GM13977 (cell line): Measurements from ENCODE around the gene CELF6.

Source experiments
- DNase-seq: peaks from one replicate; pipeline ENCODE4 v3.0.0; 2012; ENCODE audit warnings: low spot score
- in situ Hi-C: fragments of 300-500 bp; cut with MboI; formaldehyde crosslinking; loops from one replicate; pipeline ENCODE4 v1.12.0; 2022; ENCODE audit warnings: low sequenced_read_pairs, low pct_unique_long_range_greater_than_20kb, mixed read lengths, inconsistent platforms; ENCODE audit not compliant: unreplicated experiment
- TF ChIP-seq, protein P1 (sequence below): IDR thresholded peaks from 2 replicates; pipeline ENCODE4 v1.5.1; 2012; ENCODE audit warnings: mild to moderate bottlenecking, control low read depth; ENCODE audit not compliant: insufficient read depth; ENCODE audit errors: extremely low read depth, missing control alignments

The CELF6 gene

DNA sequence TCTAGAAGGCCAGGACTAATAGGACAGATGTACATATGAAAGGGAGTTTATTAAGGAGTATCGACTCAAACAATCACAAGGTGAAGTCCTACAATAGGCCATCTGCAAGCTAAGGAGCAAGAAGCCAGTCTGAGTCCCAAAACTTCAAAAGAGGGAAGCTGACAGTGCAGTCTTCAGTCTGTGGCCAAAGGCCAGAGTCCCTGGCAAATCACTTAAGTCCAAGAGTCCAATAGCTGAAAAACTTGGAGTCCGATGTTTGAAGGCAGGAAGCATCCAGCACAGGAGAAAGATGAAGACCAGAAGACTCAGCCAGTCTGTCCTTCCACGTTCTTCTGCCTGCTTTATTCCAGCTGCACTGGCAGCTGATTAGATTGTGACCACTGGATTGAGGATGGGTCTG is 11.1 kb upstream of the CELF6 start:
- in situ Hi-C loops = no loop called here
- DNase-seq = no peak
- TF ChIP-seq, protein P1, sequence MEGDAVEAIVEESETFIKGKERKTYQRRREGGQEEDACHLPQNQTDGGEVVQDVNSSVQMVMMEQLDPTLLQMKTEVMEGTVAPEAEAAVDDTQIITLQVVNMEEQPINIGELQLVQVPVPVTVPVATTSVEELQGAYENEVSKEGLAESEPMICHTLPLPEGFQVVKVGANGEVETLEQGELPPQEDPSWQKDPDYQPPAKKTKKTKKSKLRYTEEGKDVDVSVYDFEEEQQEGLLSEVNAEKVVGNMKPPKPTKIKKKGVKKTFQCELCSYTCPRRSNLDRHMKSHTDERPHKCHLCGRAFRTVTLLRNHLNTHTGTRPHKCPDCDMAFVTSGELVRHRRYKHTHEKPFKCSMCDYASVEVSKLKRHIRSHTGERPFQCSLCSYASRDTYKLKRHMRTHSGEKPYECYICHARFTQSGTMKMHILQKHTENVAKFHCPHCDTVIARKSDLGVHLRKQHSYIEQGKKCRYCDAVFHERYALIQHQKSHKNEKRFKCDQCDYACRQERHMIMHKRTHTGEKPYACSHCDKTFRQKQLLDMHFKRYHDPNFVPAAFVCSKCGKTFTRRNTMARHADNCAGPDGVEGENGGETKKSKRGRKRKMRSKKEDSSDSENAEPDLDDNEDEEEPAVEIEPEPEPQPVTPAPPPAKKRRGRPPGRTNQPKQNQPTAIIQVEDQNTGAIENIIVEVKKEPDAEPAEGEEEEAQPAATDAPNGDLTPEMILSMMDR = no peak

DNA sequence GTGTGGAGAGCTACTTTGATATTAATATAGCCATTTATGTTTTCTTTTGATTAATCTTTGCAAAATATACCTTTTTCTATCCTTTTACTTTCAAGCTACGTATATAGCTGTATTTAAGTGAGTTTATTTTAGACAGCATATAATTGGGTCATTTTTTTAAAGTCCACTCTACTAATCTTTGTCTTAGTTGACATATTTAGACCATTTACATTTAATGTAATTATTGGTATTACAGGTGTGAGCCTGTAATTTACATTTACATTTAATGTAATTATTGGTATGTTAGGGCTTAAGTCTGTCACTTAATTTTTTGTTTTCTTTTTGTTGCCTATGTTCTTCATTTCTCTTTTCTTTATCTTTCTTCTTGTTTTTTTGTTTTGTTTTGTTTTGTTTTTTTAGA is 3.8 kb upstream of the CELF6 start:
- DNase-seq = no peak
- TF ChIP-seq, protein P1 = no peak
- in situ Hi-C loops = no loop called here

DNA sequence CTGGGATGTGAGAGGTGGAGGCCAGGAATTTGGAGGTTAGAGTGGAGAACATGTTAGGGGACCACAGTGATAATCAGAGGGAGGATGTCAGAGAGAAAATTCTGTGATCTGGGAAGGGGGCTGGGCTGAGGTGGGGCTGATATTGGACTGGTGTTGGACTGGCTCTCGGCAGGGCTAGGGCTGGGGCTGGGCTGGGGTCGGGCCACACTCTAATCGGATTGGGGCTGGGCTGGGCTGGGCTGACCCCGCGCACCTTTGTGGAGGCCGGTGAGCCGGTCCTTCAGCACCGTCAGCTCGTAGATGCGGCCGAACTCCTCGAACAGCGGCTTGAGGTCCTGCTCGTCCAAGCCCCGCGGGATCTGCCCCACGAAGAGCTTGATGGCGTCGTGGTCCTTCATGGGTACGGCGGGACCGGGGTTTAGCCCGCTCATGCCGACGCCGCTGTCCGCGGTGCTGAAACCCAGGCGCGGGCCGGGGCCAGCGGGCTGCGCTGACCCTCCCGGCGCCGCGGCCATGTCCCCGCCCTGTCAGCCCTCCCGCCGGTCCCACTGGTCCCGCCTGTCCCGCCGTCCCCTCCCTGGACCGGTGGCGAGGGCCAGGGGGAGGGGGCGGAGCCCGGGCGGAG is 485 bp downstream of the CELF6 start:
- TF ChIP-seq, protein P1 = no peak
- in situ Hi-C loops = no loop called here
- DNase-seq = peak; percentile 74

DNA sequence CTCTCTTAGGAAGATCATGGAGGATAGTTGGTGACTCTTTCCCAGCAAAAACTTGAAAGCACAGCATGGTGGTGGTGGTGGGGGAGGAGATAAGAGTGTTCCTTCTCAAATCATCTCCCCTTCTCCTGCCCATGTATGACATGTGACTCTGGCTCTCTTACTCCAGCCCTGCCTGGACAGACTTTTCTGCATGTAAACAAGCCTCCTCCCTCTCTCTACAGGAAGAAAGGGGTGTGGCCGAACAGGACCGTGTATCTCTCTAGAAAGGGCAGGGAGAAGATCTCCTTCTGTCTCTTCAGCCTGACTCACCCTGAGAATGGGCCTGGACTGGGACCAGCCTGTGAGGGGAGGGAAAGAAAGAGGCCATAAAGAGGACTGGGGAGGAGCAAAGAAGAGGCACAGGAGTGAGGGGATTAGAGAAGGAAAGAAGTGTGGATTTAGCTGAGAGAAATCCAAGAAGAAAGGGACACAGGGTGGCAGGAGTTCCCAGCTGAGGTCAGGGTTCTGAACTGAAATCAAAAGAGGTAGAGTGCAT is 1.5 kb downstream of the CELF6 start:
- TF ChIP-seq, protein P1 = no peak
- no peak for DNase-seq
- in situ Hi-C loops = no loop called here

DNA sequence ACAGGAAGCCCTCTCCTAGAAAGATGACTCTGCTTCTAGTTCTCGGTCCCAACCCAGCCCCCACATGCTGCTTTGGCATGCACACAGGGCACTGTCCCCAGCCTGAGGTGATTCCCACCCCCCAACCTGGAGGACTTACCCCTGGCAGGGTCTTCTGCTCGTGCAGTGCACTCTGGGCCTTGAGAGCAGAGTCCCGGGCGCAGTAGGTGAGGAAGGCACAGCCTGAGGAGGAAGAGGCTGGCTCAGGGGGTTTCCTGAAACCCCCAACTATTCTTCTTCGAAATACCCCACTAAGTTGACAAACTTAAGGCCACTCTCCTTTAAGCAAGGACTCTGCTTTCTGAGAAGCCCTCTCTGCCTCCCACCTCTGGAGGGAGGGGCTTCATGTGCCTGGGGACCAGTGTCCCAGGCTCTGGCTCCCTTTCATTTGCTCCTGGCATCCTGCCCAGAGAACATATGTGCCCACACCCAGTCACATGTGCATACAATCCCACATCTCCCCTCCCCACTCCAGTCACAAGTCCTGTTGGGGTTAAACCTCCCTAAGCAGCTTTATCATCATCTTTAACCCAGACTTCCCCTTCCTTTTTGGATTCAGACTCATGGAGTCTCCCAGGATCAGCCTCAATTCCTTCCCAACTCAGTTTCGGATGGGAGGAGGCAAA is 4.1 kb downstream of the CELF6 start:
- TF ChIP-seq, protein P1 = no peak
- no peak for DNase-seq

DNA sequence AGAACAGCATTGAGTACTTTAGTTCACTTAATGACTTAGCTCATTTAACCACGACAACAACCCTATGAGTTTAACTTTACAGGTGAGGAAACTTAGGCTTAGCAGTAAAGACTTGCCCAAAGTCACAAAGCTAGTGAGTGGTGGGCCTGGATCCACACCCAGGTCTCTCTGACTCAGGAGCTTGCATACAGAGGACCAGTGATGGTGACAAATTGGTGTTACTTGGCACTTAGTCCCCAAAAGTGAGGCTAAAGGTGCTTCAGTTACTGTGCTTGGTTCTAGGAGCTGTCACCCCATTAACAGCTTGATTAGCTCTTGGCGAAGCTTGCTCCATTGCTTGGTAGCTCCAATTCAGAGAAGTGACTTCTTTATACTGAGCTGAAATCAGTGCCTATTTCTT is 6.1 kb downstream of the CELF6 start:
- TF ChIP-seq, protein P1 = no peak
- DNase-seq = no peak
- in situ Hi-C loops = no loop called here

More for the DNA sequence above, 4.1 kb downstream of the CELF6 start:
- in situ Hi-C loops = no loop called here
